Medulla oblongata (tissue), 1 donor: Measurements from ENCODE around the gene PARD3.
"Not testable (repeated sequence)": the region's sequence is repeated elsewhere in the genome, so short reads cannot be mapped to it uniquely, and the experiment has no call there.

Experiments
- DNase-seq: peaks from one replicate; pipeline ENCODE4 v3.0.0-alpha.2; 2015; ENCODE audit errors: extremely low spot score

PARD3 gene

GRCh38 chr10:34815185-34816084, at the start of gene PARD3:
Gene PARD3 (minus strand): TSS chr10:34815296. CDS start chr10:34814995, 301 bp downstream.
- DNase-seq = no peak

DNA sequence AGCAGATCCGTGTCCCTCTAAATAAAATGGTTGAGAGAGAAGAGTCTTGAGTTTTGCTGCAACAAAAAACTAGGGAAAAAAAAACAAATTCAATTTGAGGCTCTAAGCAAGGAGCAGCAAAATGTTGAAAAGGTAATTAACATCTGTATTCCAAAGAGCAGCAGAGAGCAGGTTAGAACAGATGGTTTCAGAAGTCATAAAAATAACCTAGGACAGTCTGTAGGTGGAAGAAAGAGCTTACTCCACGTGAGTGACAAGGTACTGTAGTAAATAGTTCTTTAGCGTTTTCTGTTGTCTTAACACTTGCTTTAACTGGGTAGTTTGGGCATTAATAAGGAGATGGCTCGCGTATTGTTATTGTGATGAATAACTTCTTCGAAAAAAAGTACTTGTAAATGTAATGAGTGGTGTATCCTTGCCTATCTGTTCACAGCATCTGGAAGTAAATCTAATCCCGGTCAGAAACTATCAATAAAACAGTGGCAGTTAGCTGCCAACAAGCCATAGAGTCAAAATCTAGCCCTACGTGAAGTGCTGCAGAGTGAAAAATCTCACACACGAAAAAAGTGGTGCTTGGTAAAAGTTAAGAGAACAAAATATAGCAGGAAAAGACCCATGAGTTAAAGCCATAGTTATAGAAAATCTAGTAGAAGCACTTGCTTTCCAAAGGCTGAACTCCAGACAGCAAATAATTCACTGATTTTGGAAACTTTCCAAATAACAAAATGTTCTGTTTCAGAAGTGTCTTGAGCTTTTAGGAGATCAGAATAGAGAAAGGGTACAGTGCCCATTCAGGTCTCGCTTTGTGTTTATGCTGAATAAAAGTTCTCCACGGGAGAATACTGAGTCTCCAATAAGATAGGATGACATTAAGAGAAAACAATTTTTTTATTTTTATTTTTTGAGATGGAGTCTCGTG, 49.3 kb upstream of the PARD3 start:
- DNase-seq = peak; percentile 23

GRCh38 chr10:34862892-34863291, 47.8 kb upstream of the PARD3 start:
- no peak for DNase-seq

DNA sequence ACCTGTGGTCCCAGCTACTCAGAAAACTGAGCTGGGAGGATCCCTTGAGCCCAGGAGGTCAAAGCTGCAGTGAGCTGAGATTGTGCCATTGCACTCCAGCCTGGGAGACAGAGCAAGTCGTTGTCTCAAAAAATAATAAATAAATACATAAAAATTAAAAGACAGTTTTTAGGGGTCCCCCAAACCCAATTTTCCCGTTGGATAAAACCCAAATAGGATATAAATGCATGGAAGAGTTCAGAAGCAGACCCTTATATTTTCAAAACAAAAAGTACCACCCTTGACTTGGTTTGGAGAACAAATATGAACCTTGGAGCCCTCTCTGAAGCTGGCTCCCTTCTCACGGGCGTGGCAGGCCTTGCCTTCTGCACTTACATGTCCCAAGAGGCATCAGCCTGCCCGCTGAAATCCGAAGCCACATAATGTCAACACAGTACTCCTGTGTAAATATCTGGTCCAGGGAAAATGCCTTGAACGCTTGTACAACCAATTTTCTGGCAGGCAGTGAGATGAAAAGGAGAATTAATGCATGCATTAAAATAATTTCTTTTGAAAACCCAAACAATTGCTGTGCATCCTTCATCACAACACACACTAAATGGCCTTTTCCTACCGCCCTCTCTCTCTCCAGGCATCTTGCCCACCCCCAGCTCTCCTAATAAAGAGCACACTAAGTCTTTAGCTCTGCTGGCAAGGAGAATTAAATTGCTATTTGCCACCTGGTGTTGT, 46.4 kb upstream of the PARD3 start:
- DNase-seq = peak; percentile 30

GRCh38 chr10:34859170-34859569, 44.1 kb upstream of the PARD3 start:
- no peak for DNase-seq

DNA sequence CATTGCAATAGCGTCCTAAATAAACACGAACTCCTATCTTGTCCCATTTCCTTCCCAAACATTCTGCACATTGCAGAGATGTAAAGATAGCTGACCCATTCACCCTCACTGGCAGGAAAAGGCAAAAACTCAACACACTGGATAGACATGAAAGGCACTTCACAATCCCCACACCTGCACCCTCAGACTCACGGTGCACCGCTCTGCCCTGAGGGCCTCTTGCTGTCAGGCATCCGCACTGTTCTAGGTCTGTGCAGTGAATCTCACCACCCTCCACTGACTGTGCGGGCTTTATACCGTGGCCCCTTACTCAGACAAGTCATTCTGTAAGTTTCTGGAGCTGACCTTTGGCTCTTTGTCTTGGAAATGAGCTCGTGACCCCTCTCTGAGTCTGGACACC, 42.9 kb upstream of the PARD3 start:
- DNase-seq = no peak

DNA sequence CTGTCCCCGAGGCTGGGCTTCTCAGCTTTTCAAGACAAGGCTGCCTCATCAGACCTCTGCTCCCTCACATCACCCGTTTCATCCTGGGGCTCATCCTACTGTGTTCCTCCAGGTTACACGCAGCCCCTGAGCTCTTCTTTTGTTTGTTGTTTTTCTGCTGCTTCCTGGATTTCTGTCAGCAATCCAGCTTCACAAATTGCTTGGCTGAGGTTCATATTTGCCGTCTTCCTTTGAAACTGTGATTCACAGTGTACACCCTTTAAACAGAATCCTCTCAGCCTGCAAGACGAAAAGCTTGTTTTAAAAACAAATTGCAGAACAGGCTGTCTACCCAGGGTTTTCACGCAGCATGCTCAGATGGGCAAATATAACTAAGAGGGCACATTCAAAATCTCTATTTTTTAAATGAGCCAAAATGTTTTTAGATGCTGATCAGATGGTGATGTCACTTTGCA, 39.1 kb upstream of the PARD3 start:
- DNase-seq = peak; percentile 31

DNA sequence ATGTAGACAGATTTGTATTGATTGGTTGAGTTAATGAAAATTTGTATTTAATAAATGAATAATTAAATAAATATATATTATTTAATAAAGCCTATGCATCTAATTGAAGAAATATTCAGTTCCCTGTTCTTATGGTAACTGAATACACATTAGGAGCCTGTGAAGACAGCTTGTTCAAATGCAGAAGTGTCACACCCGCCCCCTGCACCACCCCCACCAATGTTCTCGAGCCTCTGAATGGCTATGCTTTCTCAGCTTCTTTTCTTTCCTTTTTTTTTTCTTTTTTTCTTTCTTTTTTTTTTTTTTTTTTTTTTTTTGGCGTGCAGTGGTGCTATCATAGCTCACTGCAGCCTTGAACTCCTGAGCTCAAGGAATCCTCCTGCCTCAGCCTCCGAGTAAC, 38.3 kb upstream of the PARD3 start:
- no peak for DNase-seq

DNA sequence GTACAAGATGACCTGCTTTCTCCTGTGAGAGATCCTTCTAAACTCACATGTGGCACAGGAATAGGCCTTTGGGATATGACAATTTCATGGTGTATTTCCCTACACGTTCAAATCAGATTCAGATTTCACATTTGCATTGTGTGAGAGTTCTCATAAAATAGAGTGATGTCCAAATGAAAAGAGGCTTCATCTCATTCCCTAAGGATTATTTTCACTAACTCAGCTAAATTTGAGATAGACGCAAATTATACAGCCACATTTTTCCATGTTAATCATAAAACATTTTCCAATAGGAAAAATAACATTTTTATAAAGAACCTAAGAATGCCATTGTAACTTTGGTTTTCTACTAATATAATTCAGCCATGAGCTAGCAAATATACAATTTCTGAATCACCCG, 35.5 kb upstream of the PARD3 start:
- DNase-seq = no peak

- DNase-seq = no peak
Measured at GRCh38 chr10:34850036-34850435, 34.9 kb upstream of the PARD3 start.

DNA sequence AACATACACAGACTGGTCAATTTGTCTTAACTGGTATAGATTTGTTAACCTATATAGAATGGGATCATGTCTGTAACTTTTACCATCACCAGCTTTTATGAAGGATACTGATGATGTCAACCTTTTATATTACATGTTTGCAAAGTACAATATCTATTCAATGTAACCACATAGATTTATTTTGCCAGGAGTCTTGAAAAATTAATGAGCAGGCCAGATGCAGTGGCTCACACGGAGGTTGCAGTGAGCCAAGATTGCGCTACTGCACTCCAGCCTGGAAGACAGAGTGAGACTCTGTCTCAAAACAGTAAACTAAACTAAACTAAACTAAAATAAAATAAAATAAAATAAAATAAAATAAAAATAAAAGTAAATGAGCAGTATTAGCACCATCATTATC, 30.0 kb upstream of the PARD3 start:
- DNase-seq = no peak

- DNase-seq = no peak
Measured at GRCh38 chr10:34844448-34844847, 29.4 kb upstream of the PARD3 start.

DNA sequence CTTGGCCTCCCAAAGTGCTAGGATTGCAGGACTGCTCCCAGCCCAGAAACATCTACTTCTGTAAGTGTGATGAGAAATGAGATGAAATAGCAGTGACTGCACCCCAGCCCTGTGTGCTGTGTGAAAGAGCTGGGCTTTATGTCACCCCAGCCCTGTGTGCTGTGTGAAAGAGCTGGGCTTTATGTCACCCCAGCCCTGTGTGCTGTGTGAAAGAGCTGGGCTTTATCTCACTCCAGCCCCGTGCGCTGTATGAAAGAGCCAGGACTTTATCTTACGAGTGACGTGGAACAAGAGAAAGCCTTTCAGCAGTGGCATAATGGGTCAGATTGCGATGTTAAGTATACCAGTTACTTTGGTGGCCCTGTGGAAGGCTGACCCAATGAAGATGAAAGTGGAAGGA, 28.4 kb upstream of the PARD3 start:
- not testable (repeated sequence) for DNase-seq

DNA sequence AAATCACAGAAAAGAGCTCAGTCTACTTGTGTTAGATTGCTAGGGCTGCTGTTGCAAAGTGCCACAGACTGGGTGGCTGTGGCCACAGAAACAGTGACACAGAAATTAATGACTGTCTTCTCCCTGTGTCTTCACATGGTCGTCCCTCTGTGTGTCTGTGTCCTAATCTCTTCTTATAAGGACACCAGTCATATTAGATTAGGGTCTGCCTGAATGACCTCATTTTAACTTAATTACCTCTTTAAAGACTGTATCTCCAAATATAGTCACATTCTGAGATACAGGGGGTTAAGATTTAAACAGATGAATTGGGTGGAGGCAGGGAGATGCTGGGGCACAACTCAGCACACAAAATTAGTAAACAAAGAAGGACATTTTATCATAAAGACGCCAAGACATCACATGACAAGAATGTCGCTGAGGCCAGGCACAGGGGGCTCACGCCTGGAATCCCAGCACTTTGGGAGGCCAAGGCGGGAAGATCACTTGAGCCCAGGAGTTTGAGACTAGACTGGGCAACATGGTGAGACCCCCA, 23.3 kb upstream of the PARD3 start:
- DNase-seq = no peak

GRCh38 chr10:34835908-34836508, 20.9 kb upstream of the PARD3 start:
- DNase-seq = no peak

- no peak for DNase-seq
Measured at GRCh38 chr10:34834274-34834673, 19.2 kb upstream of the PARD3 start.

DNA sequence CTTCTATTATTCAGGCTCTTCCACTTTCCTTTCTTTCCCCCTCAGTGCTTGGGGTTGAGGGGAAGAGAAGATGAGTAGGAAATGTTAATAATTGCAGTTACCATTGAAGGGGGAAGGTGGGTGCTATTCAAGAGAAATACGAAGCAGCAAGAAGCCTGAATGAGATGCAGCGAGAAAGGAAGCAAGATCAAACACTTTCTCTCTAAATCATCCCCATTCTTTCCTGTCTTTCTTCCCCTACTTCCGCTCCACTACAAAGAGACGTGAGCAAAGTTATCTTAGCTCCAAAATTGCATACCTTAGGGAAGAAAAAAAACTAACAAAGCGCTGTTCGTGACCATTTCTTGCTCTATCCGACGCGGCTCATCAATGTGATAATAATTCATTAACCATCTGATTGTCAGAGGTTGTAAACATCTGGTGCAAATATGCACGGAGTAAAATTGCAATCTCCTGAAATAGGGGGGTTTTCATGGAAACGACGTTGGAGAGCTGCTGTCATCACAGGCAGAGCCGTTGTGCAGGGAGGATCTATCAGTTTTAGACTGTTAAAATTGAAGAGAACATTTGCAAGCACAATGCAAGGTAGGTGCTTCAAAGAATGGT, 15.2 kb upstream of the PARD3 start:
- DNase-seq = no peak

DNA sequence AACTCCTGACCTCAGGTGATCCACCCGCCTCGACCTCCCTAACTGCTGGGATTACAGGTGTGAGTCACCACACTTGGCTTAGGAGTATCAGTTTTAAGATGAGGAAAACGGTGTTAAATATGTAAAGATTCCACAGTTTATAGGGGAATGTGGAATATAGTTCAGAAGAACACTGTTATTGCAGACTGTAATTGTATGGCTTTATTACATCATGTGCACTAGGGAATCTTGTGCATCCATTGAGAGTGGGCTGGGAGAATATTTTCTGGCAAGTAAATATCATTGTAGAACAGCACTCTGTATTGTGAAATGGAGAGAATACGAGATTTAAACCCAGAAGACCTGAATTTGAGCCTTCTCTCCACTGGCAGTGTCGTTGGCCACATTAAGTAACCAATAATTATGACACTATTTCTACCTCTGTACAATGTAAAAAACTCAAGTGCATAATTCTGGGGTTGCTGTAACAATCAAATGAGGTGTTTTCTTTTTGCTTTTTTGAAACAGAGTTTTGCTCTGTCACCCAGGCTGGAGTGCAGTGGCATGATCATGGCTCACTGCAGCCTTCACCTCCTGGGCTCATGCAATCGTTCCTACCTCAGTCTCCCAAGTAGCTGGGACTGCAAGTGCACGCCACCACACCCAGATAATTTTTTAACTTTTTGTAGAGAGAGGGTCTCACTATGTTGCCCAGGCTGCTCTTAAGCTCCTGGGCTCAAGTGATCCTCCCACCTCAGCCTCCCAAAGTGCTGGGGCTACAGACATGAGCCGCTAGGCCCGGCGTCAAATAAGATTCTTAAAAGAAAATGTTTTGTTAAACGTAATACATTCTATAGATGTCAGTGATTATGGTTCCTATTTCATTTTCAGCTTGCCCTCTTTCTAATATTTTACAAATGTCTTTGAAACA, 12.0 kb upstream of the PARD3 start:
- DNase-seq = no peak

- DNase-seq = no peak
Measured at GRCh38 chr10:34826221-34826620, 11.1 kb upstream of the PARD3 start.

- no peak for DNase-seq
Measured at GRCh38 chr10:34825414-34825813, 10.3 kb upstream of the PARD3 start.
